OCI-LY1 (cell line): ENCODE measurements around the gene MRPS11.

Source experiments
- H2AFZ ChIP-seq: fragments of 200-600 bp; sonication (generic), shearing (Covaris generic); 2 replicates; pipeline ENCODE4 v1.6.0; 2014; ENCODE audit warnings: antibody characterized with exemption, mild to moderate bottlenecking, low read length
- H3F3A ChIP-seq: fragments of 200-600 bp; sonication (generic), shearing (Covaris generic); 2 replicates; pipeline ENCODE4 v1.6.0; 2014; ENCODE audit warnings: mild to moderate bottlenecking, antibody characterized with exemption, low read length, moderate library complexity; ENCODE audit not compliant: insufficient read depth
- H3K27ac ChIP-seq: fragments of 200-600 bp; sonication (generic); 2 replicates; pipeline ENCODE4 v1.5.1; 2014; ENCODE audit warnings: low read length, mixed run types, mild to moderate bottlenecking, low read depth; ENCODE audit not compliant: poor library complexity, severe bottlenecking
- H3K27me3 ChIP-seq: fragments of 200-600 bp; sonication (generic); 2 replicates; pipeline ENCODE4 v1.6.0; 2014; ENCODE audit warnings: antibody characterized with exemption, mild to moderate bottlenecking, low read length, moderate library complexity; ENCODE audit not compliant: insufficient read depth
- H3K36me3 ChIP-seq: fragments of 200-600 bp; sonication (generic); 2 replicates; pipeline ENCODE4 v1.6.1; 2014; ENCODE audit warnings: mild to moderate bottlenecking, antibody characterized with exemption, low read length, moderate library complexity, mixed read lengths; ENCODE audit not compliant: insufficient read depth
- H3K4me1 ChIP-seq: fragments of 200-600 bp; sonication (generic); 2 replicates; pipeline ENCODE4 v1.5.1; 2014; ENCODE audit warnings: mild to moderate bottlenecking, low read length, moderate library complexity; ENCODE audit not compliant: insufficient read depth, severe bottlenecking
- H3K4me2 ChIP-seq: fragments of 200-600 bp; sonication (generic), shearing (Covaris generic); 2 replicates; pipeline ENCODE4 v1.6.1; 2014; ENCODE audit warnings: low read length
- H3K4me3 ChIP-seq: fragments of 200-600 bp; sonication (generic); 2 replicates; pipeline ENCODE4 v1.5.1; 2014; ENCODE audit warnings: low read length, low read depth, mild to moderate bottlenecking, mixed read lengths; ENCODE audit not compliant: poor library complexity, severe bottlenecking
- H3K79me2 ChIP-seq: fragments of 200-600 bp; shearing (Covaris generic); 2 replicates; pipeline ENCODE4 v1.6.1; 2016; ENCODE audit warnings: mixed run types, low read length, mixed read lengths; ENCODE audit not compliant: insufficient read depth
- H3K9ac ChIP-seq: fragments of 200-600 bp; sonication (generic), shearing (Covaris generic); 2 replicates; pipeline ENCODE4 v1.6.1; 2014; ENCODE audit warnings: mild to moderate bottlenecking, low read length, mixed read lengths
- H3K9me2 ChIP-seq: fragments of 200-600 bp; sonication (generic), shearing (Covaris generic); 2 replicates; pipeline ENCODE4 v1.6.1; 2014; ENCODE audit warnings: low read depth, mild to moderate bottlenecking, low read length, mixed read lengths
- H3K9me3 ChIP-seq: fragments of 200-600 bp; shearing (Covaris generic); 2 replicates; pipeline ENCODE4 v1.6.1; 2014; ENCODE audit warnings: low read length, mixed read lengths
- H4K20me1 ChIP-seq: fragments of 200-600 bp; sonication (generic), shearing (Covaris generic); 2 replicates; pipeline ENCODE4 v1.6.0; 2016; ENCODE audit warnings: mild to moderate bottlenecking, low read length; ENCODE audit not compliant: insufficient read depth
- CTCF ChIP-seq: fragments of 200-600 bp; sonication (generic), shearing (Covaris generic); IDR thresholded peaks from 2 replicates; pipeline ENCODE4 v1.5.1; 2017; ENCODE audit warnings: mild to moderate bottlenecking, antibody characterized with exemption, low read length, moderate library complexity, mixed read lengths
- EZH2 ChIP-seq: fragments of 200-600 bp; sonication (generic), shearing (Covaris generic); IDR thresholded peaks from 2 replicates; pipeline ENCODE4 v1.8.0; 2017; ENCODE audit warnings: borderline replicate concordance, mixed run types, mild to moderate bottlenecking, antibody characterized with exemption, low read length, moderate library complexity, mixed read lengths

Gene MRPS11

DNA sequence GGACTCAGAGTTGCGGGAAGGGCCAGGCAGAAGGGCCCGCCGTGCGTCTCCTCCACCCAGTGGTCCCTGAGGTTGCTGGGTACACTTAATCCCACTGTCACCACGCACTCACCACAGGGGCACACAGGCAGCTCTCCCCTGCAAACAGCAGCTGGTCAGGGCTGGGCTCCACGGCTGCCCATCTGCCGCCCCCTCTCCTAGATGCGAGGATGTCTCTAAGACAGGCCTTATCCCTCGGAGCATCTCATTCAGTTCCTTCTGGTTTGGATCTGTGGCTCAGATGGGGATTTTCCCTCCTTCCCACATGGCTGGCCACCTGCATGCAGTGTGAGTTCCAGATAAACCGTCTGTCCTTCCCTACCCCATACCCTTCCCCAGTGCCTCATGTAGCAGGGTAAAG is 26.3 kb downstream of the MRPS11 start:
- Histone ChIP-seq H3K4me1 (no peaks in the 10 kb centered on the region), H3K9me3 (no peaks in the 10 kb centered on the region), H3K27me3 (no peaks in the 10 kb centered on the region), H3F3A (no peaks in the 10 kb centered on the region), H2AFZ (no peak overlapping the region), H4K20me1 (no peaks in the 10 kb centered on the region), H3K9ac (no peak overlapping the region), H3K27ac (no peak overlapping the region), H3K4me3 (no peak overlapping the region), H3K4me2 (no peak overlapping the region), H3K9me2 (no peaks in the 10 kb centered on the region), H3K36me3 (no peaks in the 10 kb centered on the region), H3K79me2 (no peaks in the 10 kb centered on the region)
- no peak for TF ChIP-seq EZH2
- no peak for TF ChIP-seq CTCF

DNA sequence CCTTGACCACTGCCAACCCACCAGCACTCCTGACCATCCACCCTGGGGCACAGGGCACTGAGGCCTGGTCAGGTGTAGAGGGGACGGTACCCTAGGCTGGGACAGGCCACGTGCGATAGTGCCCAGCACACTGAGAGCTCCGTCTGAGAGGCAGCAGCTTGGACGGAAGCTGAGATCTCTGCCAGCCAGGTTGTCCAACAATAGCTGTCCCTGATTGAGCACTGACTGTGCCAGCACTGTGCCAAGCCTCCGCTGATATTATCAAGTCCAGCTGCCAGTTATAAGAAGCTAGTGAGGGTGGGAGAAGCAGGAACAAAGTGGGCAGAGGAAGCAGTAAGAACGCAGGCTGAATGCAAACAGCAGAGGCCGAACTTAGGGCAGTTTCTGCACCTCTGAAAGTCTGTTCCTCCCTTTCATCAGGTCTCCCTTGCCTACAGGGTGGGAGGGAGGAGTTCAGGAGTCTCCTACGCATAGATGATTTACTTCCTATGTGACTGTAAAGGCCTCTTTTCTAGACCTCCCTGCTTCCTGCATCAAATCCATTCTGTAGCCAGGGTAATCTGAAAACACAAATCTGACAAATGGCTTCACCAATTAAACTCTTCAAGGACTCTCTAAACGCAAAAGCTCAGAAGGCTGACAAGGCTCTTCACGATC is 29.7 kb downstream of the MRPS11 start:
- no peaks in the 10 kb centered on the region for H3K9me3 ChIP-seq
- no peaks in the 10 kb centered on the region for H3K4me1 ChIP-seq
- H3K4me2 ChIP-seq, result no peak overlapping the region
- H3K9ac ChIP-seq, result no peak overlapping the region
- H3F3A ChIP-seq, result no peaks in the 10 kb centered on the region
- no peak overlapping the region for H3K4me3 ChIP-seq
- TF ChIP-seq EZH2, result no peak
- no peak for TF ChIP-seq CTCF
- no peak overlapping the region for H2AFZ ChIP-seq
- no peaks in the 10 kb centered on the region for H3K36me3 ChIP-seq
- no peaks in the 10 kb centered on the region for H3K79me2 ChIP-seq
- H3K9me2 ChIP-seq, result no peaks in the 10 kb centered on the region
- H3K27ac ChIP-seq, result no peak overlapping the region
- no peaks in the 10 kb centered on the region for H4K20me1 ChIP-seq
- no peaks in the 10 kb centered on the region for H3K27me3 ChIP-seq

DNA sequence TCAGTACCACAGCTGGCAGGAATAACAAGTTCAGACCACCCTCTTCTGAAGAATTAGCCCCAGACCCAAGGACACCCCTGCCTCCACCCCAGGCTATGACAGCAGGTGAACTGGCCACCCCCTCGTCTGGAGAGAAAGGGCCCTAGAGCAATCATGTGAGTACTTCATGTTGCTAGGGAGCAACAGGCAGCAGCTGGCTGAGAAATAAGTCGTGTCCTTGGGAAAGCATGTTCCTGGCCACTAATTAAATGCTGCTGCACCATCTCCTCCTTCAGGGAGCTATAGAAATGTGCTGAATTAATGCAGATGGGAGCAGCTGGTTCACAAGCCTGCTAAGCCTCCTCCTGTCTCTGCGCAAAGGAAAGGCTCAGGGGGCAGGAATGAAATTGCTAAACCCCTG is 31.5 kb downstream of the MRPS11 start:
- Histone ChIP-seq H3K4me3 (no peak overlapping the region), H3K4me1 (no peaks in the 10 kb centered on the region), H3F3A (no peaks in the 10 kb centered on the region), H2AFZ (no peak overlapping the region), H3K9me2 (no peaks in the 10 kb centered on the region), H3K36me3 (no peaks in the 10 kb centered on the region), H3K9ac (no peak overlapping the region), H3K27me3 (no peaks in the 10 kb centered on the region), H4K20me1 (no peaks in the 10 kb centered on the region), H3K9me3 (no peaks in the 10 kb centered on the region), H3K79me2 (no peaks in the 10 kb centered on the region), H3K4me2 (no peak overlapping the region), H3K27ac (no peak overlapping the region)
- no peak for TF ChIP-seq EZH2
- no peak for TF ChIP-seq CTCF
